HCT116 (cell line): ENCODE results near the gene ARHGAP45. TPM values are rescaled to one million over a fixed set of nuclear protein-coding genes. Genes with fewer than 3 reads are reported as not detected.

Source experiments
- ATAC-seq: fragments of 200-7000 bp; cut with Tn5 transposase; 2 replicates; pipeline ENCODE4 v1.9.1; 2020; ENCODE audit warnings: mild to moderate bottlenecking, moderate library complexity
- BruUV-seq: library from RNA; stranded (reverse); fragments of 400-500 nt; replicated peaks from 2 replicates; lab custom pipeline; 2021; lab: Mats Ljungman, UMichigan
- CTCF ChIA-PET: fragments of 300-600 bp; sonication (Branson Sonifier 250); formaldehyde crosslinking; loops from one replicate; lab custom pipeline; 2021; ENCODE audit warnings: antibody characterized with exemption; lab: Charles Lee
- POLR2A ChIA-PET: fragments of 300-600, 350-600 bp; sonication (Branson Sonifier 250); formaldehyde crosslinking; loops from one replicate; lab custom pipeline; 2021; ENCODE audit warnings: antibody characterized with exemption; lab: Charles Lee
- RAD21 ChIA-PET, 2 experiments: fragments of 300-600 bp; sonication (Branson Sonifier 250); formaldehyde crosslinking; loops; one replicate each; lab custom pipeline; 2023; ENCODE audit warnings: low total read pairs in 2 of 2; ENCODE audit not compliant: uncharacterized antibody in 2 of 2, unreplicated experiment in 2 of 2, low non-redundant PET in 1 of 2; lab: Charles Lee
- DNase-seq: peaks from one replicate; pipeline ENCODE4 v3.0.0-alpha.2; 2010; ENCODE audit warnings: low read depth, low spot score
- H2AFZ ChIP-seq: fragments of 200-600 bp; shearing (Covaris generic), sonication (generic); 2 replicates; pipeline ENCODE4 v1.6.1; 2017; ENCODE audit warnings: low read depth, mixed run types, mixed read lengths, antibody characterized with exemption, low read length; ENCODE audit not compliant: poor library complexity, severe bottlenecking
- H3K27ac ChIP-seq: 2 replicates; pipeline ENCODE4 v1.5.1; 2012; ENCODE audit warnings: low read depth, low read length
- H3K27me3 ChIP-seq: fragments of 200-600 bp; sonication (generic); 2 replicates; pipeline ENCODE4 v1.6.1; 2016; ENCODE audit warnings: mixed run types, low read length, mixed read lengths; ENCODE audit not compliant: insufficient read depth
- H3K36me3 ChIP-seq, 2 experiments: fragments of 200-500 bp in 1 of 2; fragments of 200-600 bp in 1 of 2; sonication (Bioruptor generic) in 1 of 2; sonication (generic) in 1 of 2; 2 replicates each; pipeline versions ENCODE4 v1.5.1 to v1.6.1; 2014 to 2016; ENCODE audit warnings: low read length in 2 of 2, inconsistent platforms in 1 of 2, mixed read lengths in 1 of 2, mixed run types in 1 of 2; ENCODE audit not compliant: insufficient read depth in 2 of 2, control insufficient read depth in 1 of 2
- H3K4me1 ChIP-seq, 2 experiments: fragments of 200-600 bp in 1 of 2; sonication (generic) in 1 of 2; 2 replicates each; pipeline versions ENCODE4 v1.5.1 to v1.6.1; 2012 to 2017; ENCODE audit warnings: low read length in 2 of 2, inconsistent platforms in 1 of 2, mild to moderate bottlenecking in 1 of 2, mixed read lengths in 1 of 2, mixed run types in 1 of 2, moderate library complexity in 1 of 2; ENCODE audit not compliant: insufficient read depth in 2 of 2, control insufficient read depth in 1 of 2
- H3K4me2 ChIP-seq: fragments of 200-600 bp; sonication (generic); 2 replicates; pipeline ENCODE4 v1.6.1; 2017; ENCODE audit warnings: mixed run types, low read length, mixed read lengths
- H3K4me3 ChIP-seq, 2 experiments: fragments of 200-600 bp in 1 of 2; sonication (generic) in 1 of 2; replicated peaks in 1 of 2; 2 replicates each; pipeline ENCODE4 v1.5.1; 2011 to 2016; ENCODE audit warnings: low read length in 2 of 2, control low read depth in 1 of 2, low read depth in 1 of 2, mild to moderate bottlenecking in 1 of 2, mixed read lengths in 1 of 2, mixed run types in 1 of 2
- H3K79me2 ChIP-seq: fragments of 200-600 bp; sonication (generic); 2 replicates; pipeline ENCODE4 v1.6.1; 2017; ENCODE audit warnings: mild to moderate bottlenecking, mixed run types, low read length, moderate library complexity, mixed read lengths; ENCODE audit not compliant: insufficient read depth
- H3K9ac ChIP-seq: fragments of 200-600 bp; sonication (generic); 2 replicates; pipeline ENCODE4 v1.6.1; 2016; ENCODE audit warnings: low read length, mixed read lengths
- H3K9me2 ChIP-seq: fragments of 200-600 bp; sonication (generic), shearing (Covaris generic); 2 replicates; pipeline ENCODE4 v1.6.1; 2017; ENCODE audit warnings: mixed run types, mild to moderate bottlenecking, moderate library complexity; ENCODE audit not compliant: insufficient read depth
- H3K9me3 ChIP-seq, 2 experiments: fragments of 200-500 bp in 1 of 2; fragments of 200-600 bp in 1 of 2; sonication (Bioruptor generic) in 1 of 2; sonication (generic) in 1 of 2; 2 replicates each; pipeline ENCODE4 v1.6.1; 2014 to 2017; ENCODE audit warnings: low read length in 2 of 2, mixed read lengths in 2 of 2, inconsistent platforms in 1 of 2, low read depth in 1 of 2, mild to moderate bottlenecking in 1 of 2, mixed run types in 1 of 2, moderate library complexity in 1 of 2; ENCODE audit not compliant: control insufficient read depth in 1 of 2, insufficient read depth in 1 of 2
- H4K20me1 ChIP-seq: fragments of 200-600 bp; sonication (generic), shearing (Covaris generic); 2 replicates; pipeline ENCODE4 v1.6.1; 2017; ENCODE audit warnings: mixed run types, mild to moderate bottlenecking, moderate library complexity; ENCODE audit not compliant: insufficient read depth
- CEBPB ChIP-seq: IDR thresholded peaks from 2 replicates; pipeline ENCODE4 v1.6.1; 2012; ENCODE audit warnings: low read depth
- ELF1 ChIP-seq: IDR thresholded peaks from 2 replicates; pipeline ENCODE4 v1.6.1; 2012; ENCODE audit warnings: low read depth, borderline replicate concordance
- FOSL1 ChIP-seq: IDR thresholded peaks from 2 replicates; pipeline ENCODE4 v1.6.1; 2012; ENCODE audit warnings: low read depth
- POLR2A ChIP-seq: IDR thresholded peaks from 2 replicates; pipeline ENCODE4 v1.7.0; 2011; ENCODE audit warnings: borderline replicate concordance; ENCODE audit not compliant: insufficient read depth, insufficient read length; ENCODE audit errors: extremely low read depth
- RAD21 ChIP-seq: IDR thresholded peaks from 2 replicates; pipeline ENCODE4 v1.6.1; 2012; ENCODE audit warnings: low read depth, mild to moderate bottlenecking
- SIN3A ChIP-seq: IDR thresholded peaks from 2 replicates; pipeline ENCODE4 v1.6.1; 2012; ENCODE audit warnings: low read depth
- SRF ChIP-seq: IDR thresholded peaks from 2 replicates; pipeline ENCODE4 v1.6.1; 2012; ENCODE audit warnings: low read depth
- TCF7L2 ChIP-seq: IDR thresholded peaks from 2 replicates; pipeline ENCODE4 v1.7.0; 2011; ENCODE audit warnings: borderline replicate concordance, inconsistent platforms; ENCODE audit not compliant: insufficient read depth, insufficient read length; ENCODE audit errors: extremely low read depth
- YY1 ChIP-seq: IDR thresholded peaks from 2 replicates; pipeline ENCODE4 v1.6.1; 2011; ENCODE audit warnings: low read length, low read depth, moderate library complexity, mild to moderate bottlenecking; ENCODE audit not compliant: insufficient replicate concordance; ENCODE audit errors: extremely low read depth
- ZFX ChIP-seq: fragments of 450-650 bp; IDR thresholded peaks from 2 replicates; pipeline ENCODE4 v1.6.1; 2017
- intact Hi-C: fragments of 100-400 bp; cut with micrococcal nuclease; formaldehyde crosslinking; loops from 2 replicates; pipeline ENCODE4 v1.10.0; 2022
- total RNA-seq: library from RNA; stranded (reverse); gene quantifications from one replicate; pipeline ENCODE4 v1.2.1, GENCODE V29; 2021; ENCODE audit not compliant: unreplicated experiment
- TF ChIP-seq, protein P1 (sequence below): IDR thresholded peaks from 2 replicates; pipeline ENCODE4 v1.6.1; 2012
- TF ChIP-seq, protein P2 (sequence below), 3 experiments: fragments of 200-600 bp in 1 of 3; sonication (generic) in 1 of 3; IDR thresholded peaks in 2 of 3; conservative IDR thresholded peaks in 1 of 3; 2 replicates each; pipeline ENCODE4 v1.5.1; 2012 to 2017; ENCODE audit warnings: low read depth in 2 of 3, low read length in 2 of 3, antibody characterized with exemption in 1 of 3, borderline replicate concordance in 1 of 3, control low read depth in 1 of 3, mild to moderate bottlenecking in 1 of 3, mixed read lengths in 1 of 3, mixed run types in 1 of 3, moderate library complexity in 1 of 3; ENCODE audit not compliant: insufficient read depth in 1 of 3
- TF ChIP-seq, protein P3 (sequence below): IDR thresholded peaks from 2 replicates; pipeline ENCODE4 v1.6.1; 2012; ENCODE audit warnings: low read depth
- TF ChIP-seq, protein P4 (sequence below): IDR thresholded peaks from 2 replicates; pipeline ENCODE4 v1.6.1; 2012
- TF ChIP-seq, protein P5 (sequence below): IDR thresholded peaks from 2 replicates; pipeline ENCODE4 v1.6.1; 2011; ENCODE audit warnings: mild to moderate bottlenecking, low read length, moderate library complexity; ENCODE audit not compliant: insufficient replicate concordance; ENCODE audit errors: extremely low read depth

Gene ARHGAP45
- total RNA-seq, 1 experiment from 2014 or later: 30.4 TPM

DNA sequence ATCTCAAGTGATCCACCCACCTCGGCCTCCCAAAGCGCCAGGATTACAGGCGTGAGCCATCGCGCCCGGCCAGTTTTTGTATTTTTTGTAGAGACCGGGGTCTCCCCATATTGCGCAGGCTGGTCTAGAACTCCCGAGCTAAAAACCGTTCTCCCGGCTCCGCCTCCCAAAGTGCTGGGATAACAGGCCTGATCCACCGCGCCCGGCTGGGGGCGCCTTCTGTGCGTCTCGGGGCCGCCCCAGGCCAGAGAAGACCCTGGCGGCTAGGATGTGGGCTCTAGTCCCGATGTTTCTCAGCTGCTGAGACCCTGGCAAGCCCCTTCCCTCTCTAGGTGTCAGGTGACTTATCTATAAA, 3.6 kb downstream of the ARHGAP45 start (continued):
- TF ChIP-seq, protein P1, sequence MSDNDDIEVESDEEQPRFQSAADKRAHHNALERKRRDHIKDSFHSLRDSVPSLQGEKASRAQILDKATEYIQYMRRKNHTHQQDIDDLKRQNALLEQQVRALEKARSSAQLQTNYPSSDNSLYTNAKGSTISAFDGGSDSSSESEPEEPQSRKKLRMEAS: no peak
- TF ChIP-seq POLR2A: no peak
- no peak for TF ChIP-seq SIN3A
- TF ChIP-seq ELF1: no peak

DNA sequence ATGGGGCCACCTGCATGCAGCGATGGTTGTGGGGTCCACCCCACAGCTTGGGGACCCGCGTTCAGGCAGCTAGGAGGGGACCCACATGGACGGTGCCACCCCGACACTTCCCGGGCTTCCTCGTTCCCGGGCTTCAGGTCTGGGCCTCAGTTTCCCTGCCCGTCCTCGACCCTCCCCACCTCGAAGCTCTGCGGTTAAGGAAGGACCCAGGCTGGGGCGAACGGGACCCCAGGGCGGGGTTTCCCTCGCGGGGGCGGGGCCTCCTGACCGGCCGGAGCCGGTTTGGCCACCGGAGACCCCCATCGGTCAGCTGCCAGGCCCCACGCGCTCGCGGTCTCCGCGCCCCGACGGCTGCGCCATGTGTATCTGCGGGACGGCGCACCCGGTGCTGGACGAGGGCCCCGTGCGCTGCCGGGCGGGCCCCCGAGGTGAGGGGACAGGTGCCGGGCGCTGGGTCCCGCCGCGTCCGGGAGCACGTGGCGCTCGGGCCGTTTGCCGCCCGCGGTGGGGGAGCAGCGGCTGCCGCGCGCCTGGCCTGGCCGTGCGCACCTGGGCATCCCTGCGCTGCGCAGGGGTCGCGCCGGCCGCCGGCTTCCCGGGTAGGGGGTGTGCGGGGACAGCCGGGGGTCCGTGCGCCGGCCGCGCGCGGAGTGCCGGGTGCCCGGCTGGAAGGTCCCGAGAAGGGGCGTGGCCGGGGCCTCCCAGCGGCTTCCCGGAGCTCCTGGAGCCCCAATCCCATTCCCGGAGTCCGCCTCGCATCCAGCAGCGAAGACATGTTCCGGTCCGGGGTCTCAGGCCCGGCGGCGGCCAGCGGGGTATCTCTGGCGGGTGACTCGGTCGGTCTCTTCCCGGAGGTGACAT, 4.2 kb downstream of the ARHGAP45 start:
- Histone ChIP-seq H2AFZ (no peak overlapping the region), H4K20me1 (no peaks in the 10 kb centered on the region), H3K27me3 (no peaks in the 10 kb centered on the region), H3K27ac (no peak overlapping the region), H3K9me2 (no peaks in the 10 kb centered on the region), H3K79me2 (peaks cover 25% of the 10 kb centered on the region; the same call in 1 of the 2 replicates), H3K4me2 (no peak overlapping the region), H3K9me3 (no peaks in the 10 kb centered on the region), H3K4me3 (no peak overlapping the region), H3K9ac (no peak overlapping the region), H3K36me3 (peaks cover 0 to 10% of the 10 kb centered on the region in 2 experiments; a peak in 1 of 4 replicates), H3K4me1 (peaks cover 10 to 48% of the 10 kb centered on the region in 2 experiments)
- no peak for DNase-seq
- RAD21 ChIA-PET: no interaction called here
- intact Hi-C loops: no loop called here
- ATAC-seq: no peak
- POLR2A ChIA-PET: no interaction called here
- BruUV-seq: no TSS peak
- CTCF ChIA-PET: no interaction called here
- TF ChIP-seq CEBPB: no peak
- TF ChIP-seq, protein P1: no peak
- TF ChIP-seq RAD21: no peak
- TF ChIP-seq FOSL1: no peak
- no peak for TF ChIP-seq SIN3A
- TF ChIP-seq, protein P2, sequence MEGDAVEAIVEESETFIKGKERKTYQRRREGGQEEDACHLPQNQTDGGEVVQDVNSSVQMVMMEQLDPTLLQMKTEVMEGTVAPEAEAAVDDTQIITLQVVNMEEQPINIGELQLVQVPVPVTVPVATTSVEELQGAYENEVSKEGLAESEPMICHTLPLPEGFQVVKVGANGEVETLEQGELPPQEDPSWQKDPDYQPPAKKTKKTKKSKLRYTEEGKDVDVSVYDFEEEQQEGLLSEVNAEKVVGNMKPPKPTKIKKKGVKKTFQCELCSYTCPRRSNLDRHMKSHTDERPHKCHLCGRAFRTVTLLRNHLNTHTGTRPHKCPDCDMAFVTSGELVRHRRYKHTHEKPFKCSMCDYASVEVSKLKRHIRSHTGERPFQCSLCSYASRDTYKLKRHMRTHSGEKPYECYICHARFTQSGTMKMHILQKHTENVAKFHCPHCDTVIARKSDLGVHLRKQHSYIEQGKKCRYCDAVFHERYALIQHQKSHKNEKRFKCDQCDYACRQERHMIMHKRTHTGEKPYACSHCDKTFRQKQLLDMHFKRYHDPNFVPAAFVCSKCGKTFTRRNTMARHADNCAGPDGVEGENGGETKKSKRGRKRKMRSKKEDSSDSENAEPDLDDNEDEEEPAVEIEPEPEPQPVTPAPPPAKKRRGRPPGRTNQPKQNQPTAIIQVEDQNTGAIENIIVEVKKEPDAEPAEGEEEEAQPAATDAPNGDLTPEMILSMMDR (IDR thresholded peaks at IDR 0.05 in 2 of 3, conservative IDR thresholded peaks at IDR 0.05 in 1 of 3; ENCODE audit: borderline replicate concordance in 1 of 3, insufficient read depth in 1 of 3, low read depth in 2 of 3, low read length in 2 of 3): no peak
- TF ChIP-seq, protein P3, sequence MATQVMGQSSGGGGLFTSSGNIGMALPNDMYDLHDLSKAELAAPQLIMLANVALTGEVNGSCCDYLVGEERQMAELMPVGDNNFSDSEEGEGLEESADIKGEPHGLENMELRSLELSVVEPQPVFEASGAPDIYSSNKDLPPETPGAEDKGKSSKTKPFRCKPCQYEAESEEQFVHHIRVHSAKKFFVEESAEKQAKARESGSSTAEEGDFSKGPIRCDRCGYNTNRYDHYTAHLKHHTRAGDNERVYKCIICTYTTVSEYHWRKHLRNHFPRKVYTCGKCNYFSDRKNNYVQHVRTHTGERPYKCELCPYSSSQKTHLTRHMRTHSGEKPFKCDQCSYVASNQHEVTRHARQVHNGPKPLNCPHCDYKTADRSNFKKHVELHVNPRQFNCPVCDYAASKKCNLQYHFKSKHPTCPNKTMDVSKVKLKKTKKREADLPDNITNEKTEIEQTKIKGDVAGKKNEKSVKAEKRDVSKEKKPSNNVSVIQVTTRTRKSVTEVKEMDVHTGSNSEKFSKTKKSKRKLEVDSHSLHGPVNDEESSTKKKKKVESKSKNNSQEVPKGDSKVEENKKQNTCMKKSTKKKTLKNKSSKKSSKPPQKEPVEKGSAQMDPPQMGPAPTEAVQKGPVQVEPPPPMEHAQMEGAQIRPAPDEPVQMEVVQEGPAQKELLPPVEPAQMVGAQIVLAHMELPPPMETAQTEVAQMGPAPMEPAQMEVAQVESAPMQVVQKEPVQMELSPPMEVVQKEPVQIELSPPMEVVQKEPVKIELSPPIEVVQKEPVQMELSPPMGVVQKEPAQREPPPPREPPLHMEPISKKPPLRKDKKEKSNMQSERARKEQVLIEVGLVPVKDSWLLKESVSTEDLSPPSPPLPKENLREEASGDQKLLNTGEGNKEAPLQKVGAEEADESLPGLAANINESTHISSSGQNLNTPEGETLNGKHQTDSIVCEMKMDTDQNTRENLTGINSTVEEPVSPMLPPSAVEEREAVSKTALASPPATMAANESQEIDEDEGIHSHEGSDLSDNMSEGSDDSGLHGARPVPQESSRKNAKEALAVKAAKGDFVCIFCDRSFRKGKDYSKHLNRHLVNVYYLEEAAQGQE: no peak
- TF ChIP-seq, protein P4, sequence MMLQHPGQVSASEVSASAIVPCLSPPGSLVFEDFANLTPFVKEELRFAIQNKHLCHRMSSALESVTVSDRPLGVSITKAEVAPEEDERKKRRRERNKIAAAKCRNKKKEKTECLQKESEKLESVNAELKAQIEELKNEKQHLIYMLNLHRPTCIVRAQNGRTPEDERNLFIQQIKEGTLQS: no peak
- no peak for TF ChIP-seq TCF7L2
- TF ChIP-seq, protein P5, sequence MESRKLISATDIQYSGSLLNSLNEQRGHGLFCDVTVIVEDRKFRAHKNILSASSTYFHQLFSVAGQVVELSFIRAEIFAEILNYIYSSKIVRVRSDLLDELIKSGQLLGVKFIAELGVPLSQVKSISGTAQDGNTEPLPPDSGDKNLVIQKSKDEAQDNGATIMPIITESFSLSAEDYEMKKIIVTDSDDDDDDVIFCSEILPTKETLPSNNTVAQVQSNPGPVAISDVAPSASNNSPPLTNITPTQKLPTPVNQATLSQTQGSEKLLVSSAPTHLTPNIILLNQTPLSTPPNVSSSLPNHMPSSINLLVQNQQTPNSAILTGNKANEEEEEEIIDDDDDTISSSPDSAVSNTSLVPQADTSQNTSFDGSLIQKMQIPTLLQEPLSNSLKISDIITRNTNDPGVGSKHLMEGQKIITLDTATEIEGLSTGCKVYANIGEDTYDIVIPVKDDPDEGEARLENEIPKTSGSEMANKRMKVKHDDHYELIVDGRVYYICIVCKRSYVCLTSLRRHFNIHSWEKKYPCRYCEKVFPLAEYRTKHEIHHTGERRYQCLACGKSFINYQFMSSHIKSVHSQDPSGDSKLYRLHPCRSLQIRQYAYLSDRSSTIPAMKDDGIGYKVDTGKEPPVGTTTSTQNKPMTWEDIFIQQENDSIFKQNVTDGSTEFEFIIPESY: no peak
- no peak for TF ChIP-seq ZFX
- TF ChIP-seq YY1: no peak
- no peak for TF ChIP-seq SRF
